GM23338 (cell line): ENCODE results near the gene GSDME.

ENCODE experiments used
- CREB1 ChIP-seq: fragments of 250-450 bp; sonication (Bioruptor Pico); IDR thresholded peaks from 2 replicates; pipeline ENCODE4 v1.5.0; 2020; ENCODE audit warnings: low read depth, mild to moderate bottlenecking, moderate library complexity
- EZH2 ChIP-seq: fragments of 200-600 bp; sonication (generic); IDR thresholded peaks from one replicate; pipeline ENCODE4 v1.8.0; 2017; ENCODE audit warnings: antibody characterized with exemption, mild to moderate bottlenecking, low read depth; ENCODE audit not compliant: unreplicated experiment
- EZH2phosphoT487 ChIP-seq: fragments of 200-600 bp; sonication (generic); IDR thresholded peaks from one replicate; pipeline ENCODE4 v1.8.1; 2018; ENCODE audit warnings: antibody characterized with exemption; ENCODE audit not compliant: unreplicated experiment
- JUNB ChIP-seq: IDR thresholded peaks from one replicate; pipeline ENCODE4 v1.6.1; 2016; ENCODE audit warnings: antibody characterized with exemption; ENCODE audit not compliant: unreplicated experiment
- NANOG ChIP-seq: IDR thresholded peaks from 2 replicates; pipeline ENCODE4 v1.6.1; 2016; ENCODE audit warnings: antibody characterized with exemption, borderline replicate concordance
- POLR2AphosphoS5 ChIP-seq: IDR thresholded peaks from 2 replicates; pipeline ENCODE4 v1.6.1; 2016; ENCODE audit warnings: antibody characterized with exemption, low read depth
- STAT1 ChIP-seq: IDR thresholded peaks from one replicate; pipeline ENCODE4 v1.6.1; 2016; ENCODE audit warnings: antibody characterized with exemption; ENCODE audit not compliant: unreplicated experiment
- ZNF114 ChIP-seq: fragments of 250-450 bp; sonication (Bioruptor Pico); IDR thresholded peaks from 2 replicates; pipeline ENCODE4 v1.5.0; 2020; ENCODE audit warnings: mild to moderate bottlenecking, moderate library complexity
- ZNF331 ChIP-seq: fragments of 250-450 bp; sonication (Bioruptor Pico); IDR thresholded peaks from 2 replicates; pipeline ENCODE4 v1.5.0; 2020; ENCODE audit warnings: low read depth, mild to moderate bottlenecking, moderate library complexity
- TF ChIP-seq, protein P1 (sequence below), 2 experiments: fragments of 200-600 bp in 1 of 2; sonication (generic) in 1 of 2; conservative IDR thresholded peaks; 2 replicates each; pipeline versions ENCODE4 v1.5.1 to v1.6.1; 2016 to 2017; ENCODE audit warnings: antibody characterized with exemption in 2 of 2, low read depth in 2 of 2, mild to moderate bottlenecking in 2 of 2, moderate library complexity in 1 of 2
- TF ChIP-seq, protein P2 (sequence below): IDR thresholded peaks from one replicate; pipeline ENCODE4 v1.6.1; 2018; ENCODE audit warnings: antibody characterized with exemption; ENCODE audit not compliant: unreplicated experiment
- TF ChIP-seq, protein P3 (sequence below): IDR thresholded peaks from 2 replicates; pipeline ENCODE4 v1.6.1; 2016; ENCODE audit warnings: antibody characterized with exemption

DNA sequence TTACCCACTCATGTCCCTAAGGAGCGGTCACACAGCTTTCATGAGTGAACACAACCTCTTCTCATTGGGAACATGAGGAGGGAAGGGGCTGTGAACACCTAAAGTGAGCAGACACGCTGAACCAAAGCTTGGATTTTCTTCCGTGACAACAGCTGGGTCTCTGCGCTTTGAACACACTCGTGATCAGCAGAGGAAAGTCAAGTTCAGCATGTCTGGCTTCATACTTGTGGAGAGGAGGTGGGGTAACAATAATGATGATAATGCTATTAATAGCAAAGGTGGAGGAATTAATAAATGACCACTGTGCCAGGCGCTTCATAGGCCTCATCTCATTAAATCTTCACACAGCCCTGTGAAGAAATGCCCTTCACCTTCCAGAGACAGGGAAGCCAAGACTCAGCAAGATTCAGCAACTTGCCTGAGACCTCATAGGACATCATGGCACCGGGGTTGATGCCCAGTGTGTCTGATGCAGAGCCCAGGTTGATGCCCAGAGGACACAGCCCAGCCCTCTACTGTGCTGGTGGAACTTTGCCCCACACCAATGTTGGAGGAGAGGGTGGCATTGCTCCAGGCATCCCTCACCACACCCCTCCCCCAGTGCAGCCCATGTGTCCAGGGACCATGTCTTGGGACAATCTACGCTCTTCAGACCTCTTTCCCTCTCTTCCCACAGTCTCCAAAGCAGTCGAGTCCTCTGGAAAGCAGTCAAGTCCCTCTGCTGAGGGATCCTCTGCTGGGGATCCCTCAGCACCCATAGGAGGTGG, 40.6 kb downstream of the GSDME start:
- TF ChIP-seq POLR2AphosphoS5 (no peak), EZH2 (no peak), JUNB (no peak), EZH2phosphoT487 (no peak), CREB1 (CRISPR knock-in tag) (no peak), ZNF331 (CRISPR knock-in tag) (no peak), STAT1 (no peak), NANOG (no peak), ZNF114 (CRISPR knock-in tag) (no peak)
- TF ChIP-seq, protein P1, sequence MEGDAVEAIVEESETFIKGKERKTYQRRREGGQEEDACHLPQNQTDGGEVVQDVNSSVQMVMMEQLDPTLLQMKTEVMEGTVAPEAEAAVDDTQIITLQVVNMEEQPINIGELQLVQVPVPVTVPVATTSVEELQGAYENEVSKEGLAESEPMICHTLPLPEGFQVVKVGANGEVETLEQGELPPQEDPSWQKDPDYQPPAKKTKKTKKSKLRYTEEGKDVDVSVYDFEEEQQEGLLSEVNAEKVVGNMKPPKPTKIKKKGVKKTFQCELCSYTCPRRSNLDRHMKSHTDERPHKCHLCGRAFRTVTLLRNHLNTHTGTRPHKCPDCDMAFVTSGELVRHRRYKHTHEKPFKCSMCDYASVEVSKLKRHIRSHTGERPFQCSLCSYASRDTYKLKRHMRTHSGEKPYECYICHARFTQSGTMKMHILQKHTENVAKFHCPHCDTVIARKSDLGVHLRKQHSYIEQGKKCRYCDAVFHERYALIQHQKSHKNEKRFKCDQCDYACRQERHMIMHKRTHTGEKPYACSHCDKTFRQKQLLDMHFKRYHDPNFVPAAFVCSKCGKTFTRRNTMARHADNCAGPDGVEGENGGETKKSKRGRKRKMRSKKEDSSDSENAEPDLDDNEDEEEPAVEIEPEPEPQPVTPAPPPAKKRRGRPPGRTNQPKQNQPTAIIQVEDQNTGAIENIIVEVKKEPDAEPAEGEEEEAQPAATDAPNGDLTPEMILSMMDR (conservative IDR thresholded peaks at IDR 0.05; ENCODE audit: low read depth in 2 of 2), result no peak
- TF ChIP-seq, protein P2, sequence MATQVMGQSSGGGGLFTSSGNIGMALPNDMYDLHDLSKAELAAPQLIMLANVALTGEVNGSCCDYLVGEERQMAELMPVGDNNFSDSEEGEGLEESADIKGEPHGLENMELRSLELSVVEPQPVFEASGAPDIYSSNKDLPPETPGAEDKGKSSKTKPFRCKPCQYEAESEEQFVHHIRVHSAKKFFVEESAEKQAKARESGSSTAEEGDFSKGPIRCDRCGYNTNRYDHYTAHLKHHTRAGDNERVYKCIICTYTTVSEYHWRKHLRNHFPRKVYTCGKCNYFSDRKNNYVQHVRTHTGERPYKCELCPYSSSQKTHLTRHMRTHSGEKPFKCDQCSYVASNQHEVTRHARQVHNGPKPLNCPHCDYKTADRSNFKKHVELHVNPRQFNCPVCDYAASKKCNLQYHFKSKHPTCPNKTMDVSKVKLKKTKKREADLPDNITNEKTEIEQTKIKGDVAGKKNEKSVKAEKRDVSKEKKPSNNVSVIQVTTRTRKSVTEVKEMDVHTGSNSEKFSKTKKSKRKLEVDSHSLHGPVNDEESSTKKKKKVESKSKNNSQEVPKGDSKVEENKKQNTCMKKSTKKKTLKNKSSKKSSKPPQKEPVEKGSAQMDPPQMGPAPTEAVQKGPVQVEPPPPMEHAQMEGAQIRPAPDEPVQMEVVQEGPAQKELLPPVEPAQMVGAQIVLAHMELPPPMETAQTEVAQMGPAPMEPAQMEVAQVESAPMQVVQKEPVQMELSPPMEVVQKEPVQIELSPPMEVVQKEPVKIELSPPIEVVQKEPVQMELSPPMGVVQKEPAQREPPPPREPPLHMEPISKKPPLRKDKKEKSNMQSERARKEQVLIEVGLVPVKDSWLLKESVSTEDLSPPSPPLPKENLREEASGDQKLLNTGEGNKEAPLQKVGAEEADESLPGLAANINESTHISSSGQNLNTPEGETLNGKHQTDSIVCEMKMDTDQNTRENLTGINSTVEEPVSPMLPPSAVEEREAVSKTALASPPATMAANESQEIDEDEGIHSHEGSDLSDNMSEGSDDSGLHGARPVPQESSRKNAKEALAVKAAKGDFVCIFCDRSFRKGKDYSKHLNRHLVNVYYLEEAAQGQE, result no peak
- TF ChIP-seq, protein P3, sequence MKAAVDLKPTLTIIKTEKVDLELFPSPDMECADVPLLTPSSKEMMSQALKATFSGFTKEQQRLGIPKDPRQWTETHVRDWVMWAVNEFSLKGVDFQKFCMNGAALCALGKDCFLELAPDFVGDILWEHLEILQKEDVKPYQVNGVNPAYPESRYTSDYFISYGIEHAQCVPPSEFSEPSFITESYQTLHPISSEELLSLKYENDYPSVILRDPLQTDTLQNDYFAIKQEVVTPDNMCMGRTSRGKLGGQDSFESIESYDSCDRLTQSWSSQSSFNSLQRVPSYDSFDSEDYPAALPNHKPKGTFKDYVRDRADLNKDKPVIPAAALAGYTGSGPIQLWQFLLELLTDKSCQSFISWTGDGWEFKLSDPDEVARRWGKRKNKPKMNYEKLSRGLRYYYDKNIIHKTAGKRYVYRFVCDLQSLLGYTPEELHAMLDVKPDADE, result no peak
